H9 (cell line): Measurements from ENCODE around the gene KRT39. TPM values are rescaled to one million over a fixed set of nuclear protein-coding genes. Genes with fewer than 3 reads are reported as not detected.

ENCODE experiments used
- DNase-seq: peaks from one replicate; pipeline ENCODE4 v3.0.0-alpha.2; 2017
- H2AFZ ChIP-seq: one replicate; pipeline ENCODE4 v1.6.1; 2013; ENCODE audit warnings: mild to moderate bottlenecking, low read length, control low read depth, moderate library complexity
- H2AK5ac ChIP-seq: 2 replicates; pipeline ENCODE4 v1.6.1; 2013; ENCODE audit warnings: low read length, control low read depth, mixed read lengths; ENCODE audit not compliant: insufficient read length
- H2BK120ac ChIP-seq: one replicate; pipeline ENCODE4 v1.6.1; 2013; ENCODE audit warnings: low read depth, mild to moderate bottlenecking, low read length, control low read depth, inconsistent platforms; ENCODE audit not compliant: poor library complexity, severe bottlenecking
- H2BK12ac ChIP-seq: 2 replicates; pipeline ENCODE4 v1.6.1; 2013; ENCODE audit warnings: low read length, control low read depth, mixed read lengths, low read depth; ENCODE audit not compliant: insufficient read length
- H2BK15ac ChIP-seq: 2 replicates; pipeline ENCODE4 v1.6.1; 2013; ENCODE audit warnings: low read depth, low read length, control low read depth
- H2BK20ac ChIP-seq: one replicate; pipeline ENCODE4 v1.6.1; 2013; ENCODE audit warnings: low read depth, mild to moderate bottlenecking, low read length, control low read depth, inconsistent platforms; ENCODE audit not compliant: poor library complexity, severe bottlenecking
- H2BK5ac ChIP-seq: 2 replicates; pipeline ENCODE4 v1.6.1; 2013; ENCODE audit warnings: low read length, control low read depth, mixed read lengths; ENCODE audit not compliant: insufficient read length
- H3K14ac ChIP-seq: 2 replicates; pipeline ENCODE4 v1.6.1; 2013; ENCODE audit warnings: low read length, control low read depth; ENCODE audit not compliant: insufficient read depth
- H3K18ac ChIP-seq: 2 replicates; pipeline ENCODE4 v1.6.1; 2013; ENCODE audit warnings: low read depth, mild to moderate bottlenecking, mixed read lengths, low read length, control low read depth; ENCODE audit not compliant: insufficient read length
- H3K23ac ChIP-seq: 2 replicates; pipeline ENCODE4 v1.6.1; 2013; ENCODE audit warnings: low read length, control low read depth, mixed read lengths, low read depth; ENCODE audit not compliant: insufficient read length
- H3K23me2 ChIP-seq: 2 replicates; pipeline ENCODE4 v1.6.1; 2013; ENCODE audit warnings: low read depth, mild to moderate bottlenecking, mixed read lengths, low read length, control low read depth; ENCODE audit not compliant: insufficient read length, poor library complexity, severe bottlenecking
- H3K27ac ChIP-seq: 2 replicates; pipeline ENCODE4 v1.5.1; 2013; ENCODE audit warnings: low read length, control low read depth, mixed read lengths, low read depth; ENCODE audit not compliant: insufficient read length
- H3K27me3 ChIP-seq: 2 replicates; pipeline ENCODE4 v1.6.1; 2013; ENCODE audit warnings: low read length, control low read depth, inconsistent platforms; ENCODE audit not compliant: insufficient read depth
- H3K4ac ChIP-seq: 2 replicates; pipeline ENCODE4 v1.6.1; 2013; ENCODE audit warnings: low read depth, mild to moderate bottlenecking, control low read depth, inconsistent platforms, low read length, moderate library complexity
- H3K4me1 ChIP-seq: 2 replicates; pipeline ENCODE4 v1.6.1; 2013; ENCODE audit warnings: low read length, control low read depth, inconsistent platforms; ENCODE audit not compliant: insufficient read depth
- H3K4me2 ChIP-seq: 2 replicates; pipeline ENCODE4 v1.6.1; 2013; ENCODE audit warnings: low read length, control low read depth, mixed read lengths; ENCODE audit not compliant: insufficient read length, insufficient read depth
- H3K56ac ChIP-seq: 2 replicates; pipeline ENCODE4 v1.6.1; 2013; ENCODE audit warnings: low read depth, mild to moderate bottlenecking, mixed read lengths, low read length, control low read depth; ENCODE audit not compliant: insufficient read length
- H3K79me1 ChIP-seq: 2 replicates; pipeline ENCODE4 v1.6.1; 2013; ENCODE audit warnings: low read depth, mild to moderate bottlenecking, moderate library complexity, low read length, control low read depth, inconsistent platforms; ENCODE audit not compliant: insufficient read depth, poor library complexity, severe bottlenecking
- H3K79me2 ChIP-seq: 2 replicates; pipeline ENCODE4 v1.6.1; 2013; ENCODE audit warnings: low read length, control low read depth, inconsistent platforms; ENCODE audit not compliant: insufficient read depth
- H3K9ac ChIP-seq: 2 replicates; pipeline ENCODE4 v1.6.1; 2013; ENCODE audit warnings: low read length, control low read depth, mixed read lengths; ENCODE audit not compliant: insufficient read length; ENCODE audit errors: extremely low read depth
- H3K9me3 ChIP-seq: one replicate; pipeline ENCODE4 v1.6.1; 2013; ENCODE audit warnings: low read depth, low read length, inconsistent platforms; ENCODE audit not compliant: control insufficient read depth
- H3T11ph ChIP-seq: one replicate; pipeline ENCODE4 v1.6.1; 2013; ENCODE audit warnings: mild to moderate bottlenecking, low read length, control low read depth, inconsistent platforms
- H4K20me1 ChIP-seq: one replicate; pipeline ENCODE4 v1.6.1; 2013; ENCODE audit not compliant: control insufficient read depth, insufficient read length, insufficient read depth
- H4K5ac ChIP-seq: 2 replicates; pipeline ENCODE4 v1.6.1; 2013; ENCODE audit warnings: low read depth, mild to moderate bottlenecking, mixed read lengths, low read length, control low read depth; ENCODE audit not compliant: insufficient read length
- H4K8ac ChIP-seq: replicated peaks from 2 replicates; pipeline ENCODE4 v1.6.1; 2013; ENCODE audit warnings: low read length, control low read depth, mixed read lengths, low read depth; ENCODE audit not compliant: insufficient read length
- H4K91ac ChIP-seq: 2 replicates; pipeline ENCODE4 v1.6.1; 2013; ENCODE audit warnings: low read depth, mild to moderate bottlenecking, moderate library complexity, mixed read lengths, low read length, control low read depth; ENCODE audit not compliant: insufficient read length
- H3K27ac Mint-ChIP-seq, 3 experiments: 2 replicates in 2 of 3; 3 replicates in 1 of 3; pipeline ENCODE4 v1.8.0; 2020 to 2021; ENCODE audit warnings: mixed read lengths in 3 of 3, mild to moderate bottlenecking in 1 of 3, moderate library complexity in 1 of 3
- H3K27me3 Mint-ChIP-seq: 2 replicates; pipeline ENCODE4 v1.8.0; 2021; ENCODE audit warnings: low read depth, mild to moderate bottlenecking, moderate library complexity, mixed read lengths
- H3K36me3 Mint-ChIP-seq, 3 experiments: 2 replicates in 2 of 3; 3 replicates in 1 of 3; pipeline ENCODE4 v1.8.0; 2020 to 2021; ENCODE audit warnings: low read depth in 3 of 3, mixed read lengths in 3 of 3; ENCODE audit not compliant: insufficient read depth in 1 of 3
- H3K4me1 Mint-ChIP-seq, 2 experiments: 2 replicates each; pipeline ENCODE4 v1.8.0; 2020; ENCODE audit warnings: mixed read lengths in 2 of 2
- H3K4me3 Mint-ChIP-seq, 2 experiments: 2 replicates in 1 of 2; 3 replicates in 1 of 2; pipeline ENCODE4 v1.8.0; 2020 to 2021; ENCODE audit warnings: mild to moderate bottlenecking in 2 of 2, mixed read lengths in 2 of 2, moderate library complexity in 1 of 2
- H3K9me3 Mint-ChIP-seq, 2 experiments: 2 replicates in 1 of 2; 3 replicates in 1 of 2; pipeline ENCODE4 v1.8.0; 2020; ENCODE audit warnings: mild to moderate bottlenecking in 2 of 2, mixed read lengths in 2 of 2, moderate library complexity in 1 of 2
- CTCF ChIP-seq: fragments of 200-600 bp; sonication (generic); conservative IDR thresholded peaks from 3 replicates; pipeline ENCODE4 v1.8.0; 2021; ENCODE audit warnings: antibody characterized with exemption, mild to moderate bottlenecking
- WGBS: extraction: QIAGEN DNeasy Blood & Tissue Kit; methylation state at CpG from one replicate; pipeline ENCODE4 v1.1.7; 2013; ENCODE audit warnings: missing lambda C conversion rate, low lambda C conversion rate, mixed read lengths; ENCODE audit not compliant: insufficient read length; ENCODE audit errors: extremely low coverage; 5-methylcytosine and 5-hydroxymethylcytosine counted together
- total RNA-seq: library from RNA; stranded (reverse); gene quantifications from 2 replicates; pipeline ENCODE4 v1.2.1, GENCODE V29; 2021

KRT39 gene
- total RNA-seq, 1 experiment from 2014 or later: not detected

DNA sequence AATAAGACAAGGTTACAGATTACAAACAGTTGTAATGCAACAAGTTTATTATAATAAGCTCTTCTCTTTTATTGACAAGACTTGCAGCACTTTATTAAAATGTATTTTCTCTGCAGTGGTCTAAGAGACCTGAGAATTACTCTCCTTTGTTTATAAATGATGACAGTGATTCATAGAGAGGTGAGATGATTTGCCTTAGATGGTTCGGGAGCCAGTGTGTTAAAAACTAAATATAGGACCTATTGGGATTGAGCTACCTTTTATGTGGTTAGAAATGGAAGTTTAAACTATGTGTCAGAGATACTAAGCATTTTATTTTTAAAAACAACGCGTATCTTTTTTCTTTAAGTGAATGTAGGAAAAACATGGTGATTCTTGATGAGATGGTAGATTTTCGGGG, 30.1 kb upstream of the KRT39 start:
- Histone ChIP-seq H3K4ac (no peak overlapping the region), H3K23me2 (no peaks in the 10 kb centered on the region)
- no peak for DNase-seq

More for the DNA sequence above, 30.1 kb upstream of the KRT39 start:
- Histone ChIP-seq H3K79me1 (no peaks in the 10 kb centered on the region), H3K4me1 (no peaks in the 10 kb centered on the region), H3K79me2 (no peaks in the 10 kb centered on the region), H3K14ac (no peak overlapping the region), H3K27ac (no peak overlapping the region), H3K27me3 (no peaks in the 10 kb centered on the region), H3K9me3 (no peaks in the 10 kb centered on the region), H4K20me1 (no peaks in the 10 kb centered on the region), H4K5ac (no peak overlapping the region), H3K23ac (no peak overlapping the region), H2BK120ac (no peak overlapping the region), H4K91ac (no peak overlapping the region), H3K56ac (no peak overlapping the region), H2AFZ (no peak overlapping the region), H2AK5ac (no peak overlapping the region), H3T11ph (no peak overlapping the region), H3K18ac (no peak overlapping the region), H2BK5ac (no peak overlapping the region), H3K4me2 (no peak overlapping the region), H2BK15ac (no peak overlapping the region), H4K8ac (no peak overlapping the region), H2BK12ac (no peak overlapping the region), H3K9ac (no peak overlapping the region), H2BK20ac (no peak overlapping the region)
- Mint-ChIP-seq H3K27me3 (no peaks in the 10 kb centered on the region; the same call in 1 of the 2 replicates), H3K4me3 (no peak overlapping the region), H3K9me3 (no peaks in the 10 kb centered on the region), H3K4me1 (peaks cover 0 to 3% of the 10 kb centered on the region in 2 experiments; a peak in 1 of 4 replicates), H3K27ac (no peak overlapping the region), H3K36me3 (no peaks in the 10 kb centered on the region; a peak in 1 of 7 replicates)
- TF ChIP-seq CTCF: no peak
- no CpG with 5 or more reads among the region's 4 CpGs for WGBS
